GM18508 (cell line): ENCODE data around the gene ATG2A.
"Not testable (repeated sequence)": the region's sequence is repeated elsewhere in the genome, so short reads cannot be mapped to it uniquely, and the experiment has no call there.

ENCODE experiments used
- ATAC-seq: cut with Tn5 transposase; IDR thresholded peaks from one replicate; pipeline ENCODE4 v1.9.1; 2021; ENCODE audit warnings: moderate number of reproducible peaks; ENCODE audit not compliant: insufficient read depth, unreplicated experiment

ATG2A gene

DNA sequence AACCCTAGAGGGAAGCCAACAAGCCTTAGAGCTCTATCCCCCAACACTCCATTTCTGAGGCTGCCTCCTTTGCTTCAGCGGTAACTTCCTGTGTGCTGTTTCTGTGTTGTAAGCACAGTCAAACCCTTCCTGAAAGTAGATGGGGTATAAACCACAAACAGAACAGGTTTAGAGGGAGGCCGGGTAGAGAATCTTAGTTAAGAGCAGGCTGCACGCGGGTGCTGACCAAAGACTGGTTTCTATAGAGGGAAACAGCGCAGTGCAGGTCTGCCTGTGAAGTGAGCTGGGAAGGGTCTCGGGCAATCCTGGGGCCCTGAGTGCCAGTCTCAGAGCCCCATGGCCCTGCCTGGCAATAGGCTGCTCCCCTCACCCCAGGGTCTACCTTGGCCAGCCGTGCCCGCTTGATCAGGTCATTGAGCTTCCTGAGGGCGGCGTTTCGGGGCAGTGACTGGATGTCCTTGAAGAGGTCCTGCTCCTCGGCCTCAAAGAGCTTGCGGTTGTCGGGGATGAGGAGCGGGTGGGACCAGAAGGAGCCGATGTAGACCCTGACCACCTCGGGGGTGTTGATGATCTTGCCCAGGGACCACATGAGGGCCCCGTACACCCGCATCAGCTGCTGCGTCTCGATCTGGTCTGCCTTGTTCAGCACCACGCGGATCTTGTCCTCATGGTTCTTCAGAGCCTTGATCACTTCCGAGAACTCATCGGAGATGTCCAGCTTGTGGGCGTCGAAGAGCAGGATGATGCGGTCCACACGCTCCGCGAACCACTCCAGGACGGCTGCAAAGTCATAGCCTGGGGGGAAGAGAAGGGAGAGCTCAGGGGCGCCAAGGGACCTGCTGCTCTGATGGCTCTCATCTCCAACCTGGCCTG lies 57.2 kb downstream of the ATG2A start:
- ATAC-seq = peak; percentile 62

DNA sequence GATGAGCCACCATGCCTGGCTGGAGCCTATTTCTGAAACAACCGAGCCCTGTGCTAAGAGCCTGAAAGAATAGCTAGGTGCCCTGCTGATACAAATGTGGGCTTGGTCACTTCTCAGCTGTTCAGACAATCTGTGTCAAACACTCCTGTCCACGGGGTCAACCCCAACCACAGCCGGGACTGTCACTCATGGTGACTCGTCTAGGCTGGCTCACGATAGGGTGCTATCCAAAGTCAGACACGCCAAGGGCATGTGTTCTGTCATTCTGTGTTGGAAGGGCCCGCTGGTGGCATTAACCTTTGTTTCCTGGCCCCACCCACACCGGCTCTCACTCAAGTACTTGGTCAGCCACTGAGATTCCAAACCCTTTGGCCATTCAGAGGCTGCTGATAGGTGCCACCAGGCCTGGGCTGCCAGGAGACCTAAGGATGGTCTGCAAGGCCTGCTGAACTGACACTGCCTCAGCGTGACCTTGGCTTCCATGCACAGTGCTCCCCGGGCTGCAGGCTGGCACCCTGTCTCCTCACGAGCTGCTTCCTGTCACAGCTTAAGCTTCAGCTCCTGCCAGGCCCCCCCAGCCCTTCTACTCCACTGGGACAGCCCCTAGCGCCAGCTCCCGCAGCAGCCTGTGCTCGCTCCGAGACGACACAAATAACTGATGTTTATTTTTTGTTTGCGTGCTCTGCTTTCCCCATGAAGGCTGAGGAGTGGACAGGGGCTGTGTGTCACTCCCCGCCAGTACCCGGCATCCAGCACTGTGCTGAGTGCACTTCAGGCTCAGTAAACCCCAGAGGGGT lies 58.3 kb downstream of the ATG2A start:
- ATAC-seq = peak; percentile 14

DNA sequence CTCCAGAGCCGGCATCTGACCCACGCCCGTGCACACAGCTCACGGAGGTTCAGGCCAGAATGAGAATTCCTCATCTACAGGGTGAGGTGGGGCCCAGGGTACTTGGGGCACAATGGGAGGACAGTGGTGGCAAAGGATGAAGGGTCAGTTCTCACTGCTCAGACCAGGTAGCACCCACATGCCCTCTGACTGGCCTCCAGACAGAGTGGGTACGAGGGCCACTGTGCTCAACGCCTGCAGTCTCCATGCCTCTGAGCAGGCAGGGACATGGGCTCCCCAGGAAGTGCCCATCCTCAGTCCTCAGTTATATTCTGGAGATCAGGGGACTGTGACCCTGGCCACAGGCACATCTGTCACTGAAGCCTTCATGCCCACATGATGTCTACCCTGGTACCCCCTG lies 59.5 kb downstream of the ATG2A start:
- no peak for ATAC-seq

DNA sequence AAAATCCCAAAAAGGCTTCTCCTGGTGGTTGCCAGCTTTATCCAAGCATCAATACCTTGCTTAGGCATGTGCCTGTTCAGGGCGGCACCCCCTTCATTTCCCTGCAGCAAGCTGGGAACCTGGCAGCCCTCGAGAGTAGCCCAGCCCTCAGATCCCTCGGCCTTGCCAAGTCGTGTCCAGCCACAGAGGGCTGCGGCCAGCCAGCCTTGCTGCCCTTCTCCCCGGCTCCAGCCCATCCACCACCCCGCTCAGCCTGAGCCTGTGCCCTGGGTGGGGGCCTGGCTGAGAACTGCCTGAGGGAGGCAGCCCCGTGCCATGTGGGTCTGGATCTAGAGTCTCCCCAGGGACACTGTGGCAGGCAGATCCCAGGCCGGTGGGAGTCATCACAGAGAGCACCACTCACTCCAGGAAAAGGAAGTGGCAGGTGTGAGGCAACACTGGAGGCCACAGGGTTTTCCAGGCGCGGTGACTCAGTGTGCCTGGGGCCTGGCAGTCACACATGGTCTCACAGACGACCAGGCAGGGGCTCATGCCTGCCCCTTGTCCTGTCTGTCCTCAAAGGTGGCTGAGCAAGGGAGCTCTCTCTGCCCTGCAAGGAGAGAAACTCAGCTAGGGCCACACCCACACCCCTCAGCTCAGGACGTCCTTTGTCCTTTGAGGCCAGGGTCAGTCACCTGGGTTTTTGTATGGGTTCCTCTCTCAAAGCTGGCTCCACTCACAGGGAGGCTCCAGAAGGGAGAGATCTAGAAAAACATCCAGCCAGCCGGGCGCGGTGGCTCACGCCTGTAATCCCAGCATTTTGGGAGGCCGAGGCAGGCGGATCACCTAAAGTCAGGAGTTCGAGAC lies 60.4 kb downstream of the ATG2A start:
- ATAC-seq = no peak

DNA sequence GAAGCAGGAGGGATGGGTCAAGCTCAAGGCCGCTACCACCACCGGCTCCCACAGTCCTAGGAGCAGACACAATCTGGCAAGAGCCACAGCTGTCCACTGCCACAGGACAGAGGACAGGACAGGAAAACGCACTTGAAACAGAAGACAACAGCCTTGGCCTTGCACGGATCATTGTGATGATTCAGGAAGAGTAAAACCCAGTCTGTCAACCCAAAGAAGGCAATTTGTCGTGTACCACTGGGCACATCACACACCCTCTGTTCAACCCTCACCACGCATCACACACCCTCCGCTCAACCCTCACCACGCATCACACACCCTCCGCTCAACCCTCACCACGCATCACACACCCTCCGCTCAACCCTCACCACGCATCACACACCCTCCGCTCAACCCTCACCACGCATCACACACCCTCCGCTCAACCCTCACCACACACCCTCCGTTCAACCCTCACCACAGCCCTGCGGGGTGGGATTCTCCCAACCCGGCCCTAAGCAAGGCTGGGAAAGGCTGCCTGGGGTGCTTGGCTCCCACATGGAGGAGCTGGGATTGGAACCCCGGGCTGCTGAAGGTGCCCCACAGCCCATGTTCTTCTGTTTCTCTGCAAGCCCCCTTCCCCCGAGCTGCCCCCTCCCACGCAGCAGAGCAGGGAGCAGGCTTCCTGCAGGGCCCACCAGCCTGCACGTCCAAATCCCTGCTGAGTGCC lies 61.3 kb downstream of the ATG2A start:
- ATAC-seq = no peak

DNA sequence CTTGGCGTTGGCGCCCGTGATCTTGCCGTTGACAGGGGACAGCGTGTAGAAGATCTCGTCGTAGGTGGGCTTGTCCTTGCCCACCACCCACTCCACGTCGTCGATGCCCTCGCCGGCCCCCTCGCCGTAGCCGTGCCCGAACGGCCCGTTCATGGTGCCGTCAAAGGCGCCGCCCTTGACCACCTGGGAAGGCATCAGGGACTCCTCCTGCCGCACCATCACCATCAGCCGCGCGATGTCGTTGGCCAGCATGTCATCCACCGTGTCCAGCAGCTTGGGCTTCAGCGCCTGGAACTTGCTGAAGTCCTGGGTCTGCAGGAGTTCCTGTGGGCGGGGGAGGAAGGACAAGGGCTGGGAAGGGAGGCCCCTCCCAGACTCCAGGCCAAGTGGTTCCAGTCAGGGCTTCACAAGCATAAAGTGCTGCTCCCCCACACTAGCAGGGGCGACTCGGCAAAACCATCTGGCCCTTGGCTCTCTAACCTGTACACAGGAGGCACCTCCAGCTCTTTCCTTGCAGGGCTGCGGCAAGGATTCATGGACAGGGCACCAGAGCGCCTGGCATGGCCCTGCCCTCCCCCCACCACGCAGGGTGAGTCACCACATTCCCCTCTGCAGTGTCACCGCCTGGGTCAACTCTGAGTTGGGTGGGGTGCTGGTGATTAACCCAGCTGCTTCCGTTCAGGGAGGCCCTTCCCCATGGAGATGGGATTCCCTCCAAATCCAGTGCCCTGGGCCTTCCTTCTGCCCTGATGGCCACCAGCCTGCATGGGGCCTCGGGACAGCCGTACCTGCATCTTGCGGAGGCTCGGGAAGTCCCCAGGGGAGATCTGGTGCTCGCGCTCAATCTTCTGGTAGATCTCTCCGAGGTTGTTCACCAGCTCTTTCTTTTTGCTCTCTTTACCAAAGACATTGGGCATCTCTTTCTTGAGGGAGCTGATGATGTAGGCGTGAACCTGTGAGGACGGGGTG lies 62.2 kb downstream of the ATG2A start:
- ATAC-seq = no peak

DNA sequence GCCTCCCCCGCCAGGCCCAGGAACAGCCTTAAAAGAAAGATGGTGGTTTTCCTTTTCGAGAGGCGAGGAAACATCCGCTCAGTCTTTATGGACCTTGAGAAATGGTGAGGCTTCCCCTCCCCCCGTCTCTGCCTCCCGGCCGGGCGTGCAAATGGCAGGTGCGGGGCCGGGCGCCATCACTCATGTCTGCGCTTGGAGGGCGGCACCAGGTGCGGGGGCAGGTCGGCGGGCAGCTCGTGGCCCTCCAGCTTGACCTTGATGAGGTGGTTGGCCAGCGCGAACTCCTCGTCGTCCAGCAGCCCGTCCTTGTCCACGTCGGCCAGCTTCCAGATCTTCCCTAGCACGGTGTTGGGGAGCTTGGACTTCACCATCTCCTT lies 62.9 kb downstream of the ATG2A start:
- no peak for ATAC-seq

DNA sequence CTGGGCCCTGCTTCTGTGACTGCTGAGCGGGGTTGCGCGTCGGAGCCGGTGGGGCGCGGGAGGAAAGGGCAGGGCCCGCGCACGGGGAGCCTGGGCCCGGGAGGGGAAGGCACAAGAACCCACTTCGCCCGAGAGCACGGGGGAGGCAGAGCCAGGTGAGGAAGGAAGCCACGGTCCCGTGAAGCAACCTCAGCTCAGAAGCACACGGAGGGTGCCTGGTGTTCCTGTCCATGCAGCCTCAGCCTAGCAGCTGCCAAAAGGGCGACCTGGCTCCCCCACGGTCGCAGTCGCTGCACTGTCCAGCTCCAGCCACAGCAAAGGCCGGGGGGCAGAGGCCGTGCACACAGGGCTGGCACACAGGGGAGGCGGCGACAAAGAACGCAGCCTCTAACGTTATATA lies 63.3 kb downstream of the ATG2A start:
- ATAC-seq = no peak

DNA sequence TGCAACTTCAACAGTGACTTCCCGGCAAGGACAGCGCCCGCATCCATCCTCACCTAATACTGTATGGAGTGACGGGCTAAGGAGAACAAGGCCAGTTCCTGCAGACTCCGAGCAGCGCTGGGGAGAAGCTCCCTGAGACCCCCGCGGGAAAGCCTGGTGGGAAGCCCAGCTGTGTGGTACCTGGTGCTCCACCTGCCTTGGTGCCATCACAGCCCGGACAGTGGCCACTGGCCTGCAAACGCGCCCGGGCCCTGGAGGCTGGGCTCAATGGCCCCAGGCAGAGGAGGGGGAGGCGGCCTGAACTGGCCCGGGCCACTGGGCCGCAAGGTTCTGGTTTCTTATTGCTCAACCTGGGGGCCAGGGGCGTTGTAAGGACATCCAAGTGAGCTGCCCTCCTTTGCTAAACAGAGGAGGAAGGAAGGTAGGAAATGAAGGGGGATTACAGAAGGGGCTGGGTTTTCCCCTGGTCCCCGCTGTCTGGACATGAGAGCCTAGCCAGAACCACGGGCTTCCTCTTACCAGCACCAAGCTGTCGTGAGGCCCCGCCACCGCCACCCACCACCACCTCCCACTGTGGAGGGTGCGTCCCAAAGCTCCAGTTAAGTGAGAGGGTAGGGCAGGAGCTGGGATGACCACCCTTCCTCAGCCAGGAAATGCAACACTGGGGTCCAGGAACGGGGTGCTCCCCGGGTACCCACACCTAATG lies 64.1 kb downstream of the ATG2A start:
- no peak for ATAC-seq

DNA sequence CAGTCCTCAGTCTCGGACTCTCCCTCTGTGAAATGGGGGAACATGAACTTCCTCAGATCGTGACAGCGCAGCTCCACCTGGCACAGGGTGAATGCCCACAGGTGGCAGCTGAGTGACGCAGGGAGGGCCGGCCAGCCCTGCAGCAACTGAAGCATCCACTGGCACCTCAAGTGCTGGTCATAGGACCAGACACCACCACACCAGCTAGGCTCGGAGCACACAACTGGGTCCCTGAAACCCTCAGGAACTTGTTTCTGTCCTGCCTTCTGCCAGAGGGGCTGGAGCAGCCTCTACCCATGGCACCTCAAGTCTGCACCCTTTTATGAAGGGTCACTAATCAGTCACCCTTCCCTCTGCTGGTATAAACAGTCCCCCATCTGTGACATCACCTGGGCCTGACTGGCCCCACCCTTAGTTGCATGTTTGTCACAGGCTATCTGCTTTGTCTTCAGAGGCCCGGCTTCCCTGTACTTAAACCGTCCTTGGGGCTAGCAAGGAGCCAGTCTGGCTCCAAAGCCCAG lies 65.1 kb downstream of the ATG2A start:
- ATAC-seq = no peak

DNA sequence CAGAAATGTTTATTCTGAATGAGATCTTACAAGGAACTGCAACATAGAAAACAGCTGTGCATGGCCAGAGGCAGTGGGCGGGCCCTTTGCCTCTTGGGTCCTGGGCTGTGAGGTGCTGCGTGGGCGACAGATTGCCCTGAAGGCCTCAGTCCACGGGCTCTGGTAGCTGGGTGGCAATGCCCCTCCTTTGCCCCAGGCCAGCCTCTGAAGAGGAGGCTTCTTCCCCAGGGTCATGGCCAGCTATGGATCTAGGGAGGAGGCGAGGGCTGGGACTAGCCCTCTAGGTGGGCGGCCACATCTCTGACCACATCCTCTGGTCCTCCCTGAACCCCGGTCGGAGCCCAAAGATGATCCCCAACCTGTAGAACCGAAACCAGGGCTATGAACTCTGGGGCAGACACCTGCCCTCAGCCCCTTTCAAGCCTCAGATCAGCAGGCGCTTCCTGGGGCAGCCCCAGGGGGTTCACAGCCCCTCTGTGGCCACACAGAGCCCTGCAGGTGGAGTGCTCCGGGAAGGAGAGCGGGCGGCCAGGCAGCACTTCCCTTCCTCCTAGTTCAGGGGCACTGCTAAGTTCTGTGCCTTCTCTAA lies 65.9 kb downstream of the ATG2A start:
- ATAC-seq = no peak

DNA sequence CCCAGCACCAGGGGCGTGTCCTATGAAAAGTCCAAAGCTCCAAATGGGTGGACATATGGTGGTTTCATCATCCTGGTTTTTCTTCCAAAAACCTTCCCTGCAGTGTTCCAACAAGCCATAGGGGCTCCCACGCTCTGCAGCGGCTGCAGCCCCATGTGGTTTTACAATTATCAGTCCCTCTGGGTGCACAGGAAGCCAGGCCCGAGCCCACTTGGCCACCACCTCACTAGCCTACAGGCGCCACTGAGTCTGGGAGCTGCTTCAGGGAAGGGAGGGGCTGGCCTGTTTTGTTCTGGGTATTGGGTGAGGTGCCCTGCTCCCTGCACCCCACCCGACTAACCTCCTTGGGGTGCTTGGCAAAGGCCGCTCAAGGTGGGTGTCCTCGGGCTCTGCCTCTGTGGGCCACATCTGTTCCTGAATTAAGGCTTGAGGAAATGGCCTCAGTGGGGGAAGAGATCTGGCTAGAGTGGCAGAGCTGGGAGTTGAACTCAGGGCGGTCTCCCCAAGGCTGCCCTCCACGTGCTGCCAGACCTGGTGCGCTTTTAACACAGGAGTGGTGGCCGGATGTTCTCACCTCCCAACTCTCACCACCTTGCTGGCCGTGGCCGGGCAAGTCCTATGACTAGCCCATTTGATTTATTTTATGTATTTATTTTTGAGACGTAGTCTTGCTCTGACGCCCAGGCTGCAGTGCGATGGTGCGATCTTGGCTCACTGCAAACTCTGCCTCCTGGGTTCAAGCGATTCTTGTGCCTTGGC lies 67.2 kb downstream of the ATG2A start:
- no peak for ATAC-seq

DNA sequence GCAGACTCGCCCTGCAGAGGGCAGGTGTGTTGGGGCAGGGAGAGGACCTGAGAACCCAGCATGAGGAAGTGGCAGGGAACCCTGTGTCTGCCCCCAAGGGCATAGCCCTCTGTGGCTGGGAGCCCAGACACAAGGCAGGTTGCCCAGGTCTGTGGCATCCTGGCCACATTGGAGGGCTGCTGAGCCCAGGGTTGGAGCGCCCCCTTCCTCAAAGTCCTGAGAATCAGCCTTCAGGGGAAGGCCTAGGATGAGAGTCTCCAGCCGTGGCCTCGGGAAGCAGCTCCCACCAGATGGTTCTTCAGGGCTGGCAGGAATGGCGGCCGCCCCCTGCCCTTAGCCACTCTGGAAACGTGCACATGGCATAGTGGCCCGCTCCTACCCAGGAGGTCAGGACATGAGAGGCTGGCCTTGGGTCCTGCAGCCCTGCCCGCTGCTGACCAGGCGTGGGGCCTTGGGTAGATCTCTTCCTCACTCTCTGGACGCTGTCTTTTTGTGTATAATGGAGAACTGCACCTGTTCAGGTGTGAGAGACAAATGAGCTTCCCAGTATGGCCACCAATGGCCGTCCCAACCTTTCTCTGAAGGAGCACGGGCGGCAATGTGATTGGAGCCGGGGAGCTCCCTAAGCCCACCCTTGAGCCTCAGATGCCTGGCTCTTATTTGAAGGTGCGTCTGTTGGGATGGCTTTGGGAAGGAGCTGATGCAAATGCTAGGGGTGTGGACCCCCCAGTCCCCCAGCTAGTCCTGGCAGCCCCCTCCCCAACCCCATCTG lies 68.0 kb downstream of the ATG2A start:
- no peak for ATAC-seq

DNA sequence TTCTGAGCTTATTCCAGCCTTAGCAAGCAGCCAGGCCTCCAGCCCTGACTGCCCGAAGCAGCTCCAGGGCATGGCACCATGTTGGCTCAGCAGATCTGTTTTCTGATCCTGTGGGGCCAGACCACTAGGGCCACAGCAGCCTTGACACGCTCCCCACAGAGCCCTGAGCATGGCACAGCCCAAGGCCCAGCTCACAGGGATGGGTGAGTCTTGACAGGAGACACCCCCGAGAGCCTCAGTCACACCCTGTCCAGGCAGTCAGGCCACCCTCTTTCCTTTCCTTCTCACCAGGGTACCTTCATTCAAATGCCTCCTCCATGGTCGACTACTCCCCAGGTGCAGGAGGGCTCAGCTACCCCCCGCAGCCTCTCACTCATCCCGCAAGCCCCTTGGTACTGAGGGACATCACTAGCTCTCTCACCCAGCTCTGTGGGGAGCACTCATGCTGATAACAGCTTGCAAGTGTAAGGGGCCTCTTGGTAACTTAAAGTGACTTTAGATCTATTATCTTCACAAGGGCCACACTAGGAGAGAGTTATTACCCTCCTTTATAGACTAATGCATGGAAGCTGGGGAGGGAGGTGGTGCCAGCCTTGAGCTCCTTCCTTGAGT lies 68.7 kb downstream of the ATG2A start:
- no peak for ATAC-seq

DNA sequence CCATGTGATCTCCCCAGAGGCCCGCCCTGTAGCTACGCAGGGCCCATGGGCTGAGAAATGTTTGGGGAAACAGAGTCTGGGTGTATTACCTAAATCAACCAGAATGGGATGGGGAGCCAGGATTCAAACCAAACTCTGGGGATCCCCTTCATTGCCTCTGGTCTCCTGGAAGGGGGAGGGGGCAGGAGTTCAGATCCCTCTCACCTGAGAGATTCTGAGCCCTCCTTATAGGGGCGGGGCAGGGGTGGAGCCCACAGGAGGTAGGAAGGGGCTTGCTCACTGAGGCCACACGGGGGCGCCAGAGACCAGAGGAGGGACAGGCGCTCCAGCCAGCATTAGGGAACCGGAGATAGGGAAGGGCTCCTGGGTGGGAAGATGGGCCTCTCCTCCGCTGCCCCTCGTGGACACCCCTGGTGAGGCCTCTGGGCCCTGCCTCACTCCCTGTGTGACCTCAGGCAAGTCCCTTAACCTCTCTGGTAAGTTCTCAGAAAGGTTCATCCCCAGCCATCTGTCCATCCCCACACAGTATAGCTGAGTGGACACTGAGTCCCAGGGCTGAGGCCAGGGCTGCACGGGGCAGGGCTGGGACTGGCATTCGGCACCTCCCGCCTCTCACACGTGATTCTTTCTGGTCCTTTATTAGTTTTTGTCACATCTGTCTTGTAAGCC lies 69.9 kb downstream of the ATG2A start:
- no peak for ATAC-seq

DNA sequence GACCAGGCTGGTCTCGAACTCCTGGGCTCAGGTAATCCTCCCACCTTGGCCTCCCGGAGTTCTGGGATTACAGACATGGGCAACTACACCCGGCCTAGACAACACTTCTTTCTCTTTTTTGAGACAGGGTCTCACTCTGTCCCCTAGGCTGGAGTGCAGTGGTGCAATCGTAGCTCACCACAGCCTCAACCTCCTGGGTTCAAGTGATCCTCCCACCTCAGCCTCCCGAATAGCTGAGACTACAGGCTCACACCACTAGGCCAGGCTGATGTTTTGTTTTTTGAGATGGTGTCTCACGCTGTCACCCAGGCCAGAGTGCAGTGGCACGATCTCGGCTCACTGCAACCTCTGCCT lies 71.3 kb downstream of the ATG2A start:
- ATAC-seq = not testable (repeated sequence)
